SU-DHL-6 (cell line): ENCODE measurements around the gene PKHD1.

Experiments used
- H2AFZ ChIP-seq: fragments of 200-600 bp; sonication (generic); 2 replicates; pipeline ENCODE4 v1.6.1; 2014; ENCODE audit warnings: low read depth, mild to moderate bottlenecking, moderate library complexity, mixed read lengths, antibody characterized with exemption, low read length; ENCODE audit not compliant: severe bottlenecking
- H3F3A ChIP-seq: fragments of 200-600 bp; shearing (Covaris generic); 2 replicates; pipeline ENCODE4 v1.6.0; 2016; ENCODE audit warnings: antibody characterized with exemption, mild to moderate bottlenecking; ENCODE audit not compliant: insufficient read depth
- H3K27ac ChIP-seq: fragments of 200-600 bp; sonication (generic); 2 replicates; pipeline ENCODE4 v1.5.1; 2016; ENCODE audit warnings: low read depth, mild to moderate bottlenecking, low read length, moderate library complexity, mixed read lengths
- H3K27me3 ChIP-seq: fragments of 200-600 bp; sonication (generic), shearing (Covaris generic); 2 replicates; pipeline ENCODE4 v1.6.0; 2014; ENCODE audit warnings: mild to moderate bottlenecking, low read length
- H3K36me3 ChIP-seq: fragments of 200-600 bp; sonication (generic); 2 replicates; pipeline ENCODE4 v1.6.1; 2014; ENCODE audit warnings: mild to moderate bottlenecking, low read length, mixed read lengths
- H3K4me2 ChIP-seq: fragments of 300-600, 200-600 bp; shearing (Covaris generic), sonication (generic); 2 replicates; pipeline ENCODE4 v1.6.0; 2014; ENCODE audit warnings: low read length, low read depth, mild to moderate bottlenecking; ENCODE audit not compliant: poor library complexity, severe bottlenecking
- H3K4me3 ChIP-seq: fragments of 200-600 bp; sonication (generic); 2 replicates; pipeline ENCODE4 v1.5.1; 2014; ENCODE audit warnings: antibody characterized with exemption, low read length, mild to moderate bottlenecking, mixed read lengths; ENCODE audit not compliant: insufficient read depth, poor library complexity, severe bottlenecking
- H3K79me2 ChIP-seq: fragments of 200-600 bp; sonication (generic); 2 replicates; pipeline ENCODE4 v1.6.1; 2014; ENCODE audit warnings: mild to moderate bottlenecking, low read length, moderate library complexity; ENCODE audit not compliant: insufficient read depth
- H3K9ac ChIP-seq: fragments of 200-600 bp; sonication (generic); 2 replicates; pipeline ENCODE4 v1.7.0; 2014; ENCODE audit warnings: mild to moderate bottlenecking, low read length
- H3K9me2 ChIP-seq: fragments of 200-600 bp; sonication (generic); replicated peaks from 2 replicates; pipeline ENCODE4 v1.6.1; 2014; ENCODE audit warnings: low read length; ENCODE audit not compliant: insufficient read depth
- H3K9me3 ChIP-seq: fragments of 200-600 bp; sonication (generic); 2 replicates; pipeline ENCODE4 v1.6.1; 2014; ENCODE audit warnings: low read length, mixed read lengths; ENCODE audit not compliant: insufficient read depth
- H4K20me1 ChIP-seq: fragments of 200-600 bp; sonication (generic); 2 replicates; pipeline ENCODE4 v1.6.1; 2014; ENCODE audit warnings: low read depth, mild to moderate bottlenecking, antibody characterized with exemption, low read length, moderate library complexity, mixed read lengths
- EZH2phosphoT487 ChIP-seq: fragments of 200-600 bp; sonication (generic), shearing (Covaris generic); conservative IDR thresholded peaks from 2 replicates; pipeline ENCODE4 v1.6.1; 2018; ENCODE audit warnings: mild to moderate bottlenecking, antibody characterized with exemption, low read length, moderate library complexity, mixed read lengths
- TF ChIP-seq, protein P1 (sequence below): fragments of 200-600 bp; sonication (generic); IDR thresholded peaks from one replicate; pipeline ENCODE4 v1.5.1; 2017; ENCODE audit warnings: antibody characterized with exemption, mild to moderate bottlenecking, low read length, moderate library complexity; ENCODE audit not compliant: insufficient read depth, poor library complexity, severe bottlenecking

Gene PKHD1

DNA sequence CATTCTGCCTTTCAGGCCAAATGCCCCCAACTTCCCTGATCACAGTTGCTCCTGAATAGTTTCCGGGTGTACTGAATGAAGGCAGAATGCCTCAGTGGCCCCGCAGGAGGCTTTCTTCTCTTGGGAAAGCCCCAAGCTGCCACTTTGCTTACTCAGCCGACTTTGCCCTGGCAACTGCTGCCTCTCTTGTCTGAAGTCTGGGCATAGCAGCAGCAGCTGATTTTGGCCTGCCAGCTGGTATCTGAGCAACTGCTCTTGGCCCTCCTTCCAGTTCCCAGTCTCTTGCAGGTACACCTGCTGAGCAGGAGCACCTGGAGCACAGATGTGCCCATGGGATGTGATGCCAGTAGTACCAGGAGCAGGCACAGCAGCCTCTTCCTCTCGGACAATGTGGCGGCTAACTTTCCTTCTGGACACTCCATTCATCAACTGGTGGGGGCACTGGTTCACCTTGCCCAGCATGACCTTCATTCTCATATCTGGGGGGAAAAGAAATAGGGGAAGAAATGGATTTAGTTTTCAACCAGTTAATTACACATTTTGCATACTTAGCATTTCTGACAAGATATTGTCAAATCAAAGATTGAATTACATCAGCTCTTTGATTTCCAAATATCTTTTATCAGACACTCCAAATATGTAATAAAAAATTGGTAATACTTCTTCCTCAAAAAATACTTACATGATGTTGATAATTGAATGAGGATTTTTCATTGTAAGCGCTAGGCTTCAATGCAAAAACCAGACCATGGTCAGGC lies 468.2 kb downstream of the PKHD1 start:
- Histone ChIP-seq H3K9ac (no peak overlapping the region), H3K79me2 (no peaks in the 10 kb centered on the region), H3K27me3 (no peaks in the 10 kb centered on the region), H3K36me3 (no peaks in the 10 kb centered on the region), H2AFZ (no peak overlapping the region), H3K4me2 (no peak overlapping the region), H3K9me3 (no peaks in the 10 kb centered on the region), H3K27ac (no peak overlapping the region), H3F3A (no peaks in the 10 kb centered on the region), H3K9me2 (no peaks in the 10 kb centered on the region), H3K4me3 (no peak overlapping the region), H4K20me1 (no peaks in the 10 kb centered on the region)
- no peak for TF ChIP-seq EZH2phosphoT487
- TF ChIP-seq, protein P1, sequence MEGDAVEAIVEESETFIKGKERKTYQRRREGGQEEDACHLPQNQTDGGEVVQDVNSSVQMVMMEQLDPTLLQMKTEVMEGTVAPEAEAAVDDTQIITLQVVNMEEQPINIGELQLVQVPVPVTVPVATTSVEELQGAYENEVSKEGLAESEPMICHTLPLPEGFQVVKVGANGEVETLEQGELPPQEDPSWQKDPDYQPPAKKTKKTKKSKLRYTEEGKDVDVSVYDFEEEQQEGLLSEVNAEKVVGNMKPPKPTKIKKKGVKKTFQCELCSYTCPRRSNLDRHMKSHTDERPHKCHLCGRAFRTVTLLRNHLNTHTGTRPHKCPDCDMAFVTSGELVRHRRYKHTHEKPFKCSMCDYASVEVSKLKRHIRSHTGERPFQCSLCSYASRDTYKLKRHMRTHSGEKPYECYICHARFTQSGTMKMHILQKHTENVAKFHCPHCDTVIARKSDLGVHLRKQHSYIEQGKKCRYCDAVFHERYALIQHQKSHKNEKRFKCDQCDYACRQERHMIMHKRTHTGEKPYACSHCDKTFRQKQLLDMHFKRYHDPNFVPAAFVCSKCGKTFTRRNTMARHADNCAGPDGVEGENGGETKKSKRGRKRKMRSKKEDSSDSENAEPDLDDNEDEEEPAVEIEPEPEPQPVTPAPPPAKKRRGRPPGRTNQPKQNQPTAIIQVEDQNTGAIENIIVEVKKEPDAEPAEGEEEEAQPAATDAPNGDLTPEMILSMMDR: no peak

DNA sequence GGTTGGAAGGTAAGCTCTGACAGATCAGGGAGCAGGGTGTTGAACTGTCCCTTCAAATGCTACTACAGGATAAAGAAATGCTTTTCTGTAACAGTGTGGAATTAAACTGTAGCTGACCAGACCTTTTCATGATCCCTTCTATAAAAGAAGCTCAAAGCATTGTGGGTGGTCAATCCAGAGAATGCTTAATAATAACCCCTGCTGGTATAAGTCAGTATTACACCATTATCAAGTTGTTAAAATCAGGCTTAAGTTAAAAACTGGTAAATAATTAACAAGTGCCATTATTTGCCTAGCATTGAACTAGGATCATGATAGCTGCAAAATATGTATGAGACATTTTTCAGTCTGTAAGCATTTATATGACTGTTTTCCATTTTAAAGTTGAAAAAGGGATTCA lies 468.9 kb downstream of the PKHD1 start:
- H3K4me2 ChIP-seq: no peak overlapping the region
- TF ChIP-seq, protein P1: no peak
- no peak for TF ChIP-seq EZH2phosphoT487
- no peaks in the 10 kb centered on the region for H3K79me2 ChIP-seq
- H4K20me1 ChIP-seq: no peaks in the 10 kb centered on the region
- no peak overlapping the region for H3K9ac ChIP-seq
- no peak overlapping the region for H2AFZ ChIP-seq
- no peak overlapping the region for H3K27ac ChIP-seq
- H3K36me3 ChIP-seq: no peaks in the 10 kb centered on the region
- no peaks in the 10 kb centered on the region for H3K9me3 ChIP-seq
- no peaks in the 10 kb centered on the region for H3F3A ChIP-seq
- H3K4me3 ChIP-seq: no peak overlapping the region
- H3K9me2 ChIP-seq: no peaks in the 10 kb centered on the region
- H3K27me3 ChIP-seq: no peaks in the 10 kb centered on the region

DNA sequence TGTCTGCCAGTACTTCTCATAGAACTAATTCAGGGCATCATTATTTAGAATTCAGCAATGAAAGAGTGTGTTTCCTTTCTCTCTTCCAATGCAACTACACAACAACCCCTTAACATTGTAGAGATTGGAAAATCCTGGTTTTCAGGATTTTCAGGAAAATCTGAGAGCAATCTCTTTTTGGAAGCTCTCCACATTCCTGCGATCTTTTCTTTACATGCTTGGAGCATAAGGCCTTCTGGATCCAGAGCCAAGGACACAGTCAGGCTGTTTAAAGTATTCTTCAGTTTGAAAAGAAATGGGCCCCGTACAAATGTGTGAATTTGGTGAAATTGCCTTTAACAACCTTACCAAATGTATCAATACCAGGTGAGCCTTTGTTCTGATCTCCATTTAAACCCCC lies 469.7 kb downstream of the PKHD1 start:
- no peak for TF ChIP-seq EZH2phosphoT487
- TF ChIP-seq, protein P1: no peak
- H2AFZ ChIP-seq: no peak overlapping the region
- no peak overlapping the region for H3K27ac ChIP-seq
- no peaks in the 10 kb centered on the region for H4K20me1 ChIP-seq
- H3F3A ChIP-seq: no peaks in the 10 kb centered on the region
- no peaks in the 10 kb centered on the region for H3K9me3 ChIP-seq
- H3K9me2 ChIP-seq: no peaks in the 10 kb centered on the region
- H3K79me2 ChIP-seq: no peaks in the 10 kb centered on the region
- no peaks in the 10 kb centered on the region for H3K36me3 ChIP-seq
- H3K4me3 ChIP-seq: no peak overlapping the region
- no peak overlapping the region for H3K4me2 ChIP-seq
- H3K9ac ChIP-seq: no peak overlapping the region
- no peaks in the 10 kb centered on the region for H3K27me3 ChIP-seq
